GM15510 (cell line): Measurements from ENCODE around the gene USP9X.

ENCODE experiments used
- POLR2A ChIP-seq: IDR thresholded peaks from 3 replicates; pipeline ENCODE4 v1.6.1; 2011; ENCODE audit warnings: borderline replicate concordance; ENCODE audit not compliant: insufficient read length; ENCODE audit errors: extremely low read depth

USP9X gene

GRCh38 chrX:41224605-41225004 lies 139.4 kb downstream of the USP9X start:
- TF ChIP-seq POLR2A: no peak

DNA sequence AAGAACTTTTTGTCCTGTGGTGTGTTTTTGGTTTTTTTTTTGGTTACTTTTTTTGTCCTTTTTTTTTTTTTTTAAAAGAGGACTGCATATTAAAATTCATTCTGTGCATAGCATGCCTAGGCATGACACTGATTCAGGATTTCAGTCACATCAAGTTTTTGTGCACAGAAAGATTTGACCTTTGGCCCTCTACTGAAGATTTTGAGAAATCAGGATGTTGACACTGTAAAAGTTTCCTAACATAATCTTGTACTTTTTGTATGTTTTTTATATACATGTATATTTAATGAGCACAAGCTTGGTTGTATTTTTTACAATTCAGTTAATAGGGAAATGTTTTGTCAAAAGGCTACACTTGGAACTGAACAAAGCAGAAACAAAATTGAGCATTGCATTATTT lies 148.7 kb downstream of the USP9X start:
- no peak for TF ChIP-seq POLR2A

DNA sequence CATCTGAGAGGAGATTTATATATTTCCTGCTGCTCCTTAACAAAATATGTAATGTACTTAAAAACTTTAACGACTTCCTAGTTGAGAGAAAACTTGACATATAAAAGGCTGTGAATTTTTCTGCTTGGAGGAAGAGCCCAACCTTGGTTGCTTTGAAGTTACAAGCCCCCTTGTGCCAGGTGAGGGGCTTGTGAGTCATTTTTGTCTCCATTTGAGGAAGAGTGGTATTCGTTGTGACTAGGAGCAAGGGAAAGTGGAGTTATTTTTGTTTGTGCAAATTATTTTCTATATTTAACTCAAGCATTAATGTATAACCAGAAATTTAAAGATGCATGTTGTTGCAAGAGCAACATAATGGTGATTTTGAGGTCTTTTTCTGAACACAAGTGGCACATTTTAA lies 149.7 kb downstream of the USP9X start:
- TF ChIP-seq POLR2A: no peak

DNA sequence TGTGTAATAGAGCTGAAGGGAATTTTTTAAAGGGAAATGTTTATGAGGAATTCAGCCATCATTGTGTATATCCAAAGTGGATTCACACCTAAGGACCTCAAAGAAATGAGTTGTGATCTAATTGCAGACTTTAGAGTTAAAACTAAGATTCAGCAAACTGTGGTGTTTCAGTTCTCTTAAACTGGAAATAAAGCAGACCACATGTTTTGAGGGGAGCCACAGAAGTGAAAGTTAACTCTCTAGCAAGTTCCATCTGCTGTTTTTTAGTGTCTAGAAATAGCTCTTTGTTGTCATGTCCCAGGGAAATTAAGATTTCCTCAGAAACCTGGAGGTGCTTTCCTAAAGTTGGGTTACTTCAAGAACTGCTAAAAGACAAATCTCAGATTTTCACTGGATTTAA lies 151.4 kb downstream of the USP9X start:
- no peak for TF ChIP-seq POLR2A

- TF ChIP-seq POLR2A: no peak
Observed at GRCh38 chrX:41240509-41240908, 155.3 kb downstream of the USP9X start.

DNA sequence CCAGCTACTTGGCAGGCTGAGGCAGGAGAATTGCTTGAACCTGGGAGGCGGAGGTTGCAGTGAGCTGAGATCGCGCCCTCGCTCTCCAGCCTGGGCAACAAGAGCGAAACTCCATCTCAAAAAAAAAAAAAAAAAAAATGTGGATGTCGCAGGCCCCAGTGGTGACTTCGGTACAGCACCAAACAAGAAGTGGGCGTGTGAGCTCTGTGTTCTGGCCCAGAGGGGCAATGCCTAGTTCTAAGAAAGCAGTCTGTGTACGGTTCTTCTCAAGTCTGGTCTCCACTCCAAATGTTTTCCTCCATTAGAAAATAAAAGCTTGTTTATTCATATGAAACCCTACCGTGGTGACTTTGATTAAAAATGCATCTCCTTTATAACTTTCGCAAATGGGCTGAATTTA lies 156.7 kb downstream of the USP9X start:
- no peak for TF ChIP-seq POLR2A

DNA sequence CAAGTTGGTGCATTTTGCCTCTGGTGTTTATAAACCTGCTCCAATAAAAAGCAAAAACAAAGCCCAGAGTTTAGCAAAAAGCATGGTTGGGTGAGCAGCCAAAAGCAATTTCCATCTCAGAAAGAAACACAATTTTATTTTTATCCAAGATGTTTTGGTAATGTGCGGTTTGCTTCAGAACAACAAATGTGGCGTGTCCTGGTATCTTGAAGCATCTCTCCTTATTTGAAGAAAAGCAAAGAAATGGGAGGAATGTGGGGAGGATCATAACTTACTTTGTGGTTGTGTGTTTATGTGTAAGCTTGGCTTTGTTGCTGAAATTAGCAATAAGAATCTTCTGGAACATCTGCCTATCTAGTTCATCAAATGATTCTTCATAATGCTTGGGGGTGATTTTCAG lies 160.4 kb downstream of the USP9X start:
- no peak for TF ChIP-seq POLR2A

DNA sequence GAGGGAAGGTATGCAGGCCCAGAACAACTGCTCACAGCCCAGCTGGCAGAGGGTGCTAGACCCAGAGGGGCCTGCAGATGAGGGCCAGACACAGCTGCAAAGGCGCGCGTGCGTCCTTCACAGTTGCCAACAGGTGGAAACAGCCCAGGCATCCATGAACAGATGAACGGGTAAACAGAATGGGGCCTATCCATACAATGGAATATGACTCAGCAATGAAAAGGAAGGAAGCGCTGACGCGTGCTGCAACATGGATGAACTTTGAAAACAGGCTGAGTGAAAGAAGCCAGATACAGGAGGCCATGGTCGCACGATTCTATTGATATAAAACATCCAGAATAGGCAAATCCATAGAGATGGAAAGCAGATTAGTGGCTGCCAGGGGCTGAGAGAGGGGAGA lies 165.6 kb downstream of the USP9X start:
- TF ChIP-seq POLR2A: no peak

DNA sequence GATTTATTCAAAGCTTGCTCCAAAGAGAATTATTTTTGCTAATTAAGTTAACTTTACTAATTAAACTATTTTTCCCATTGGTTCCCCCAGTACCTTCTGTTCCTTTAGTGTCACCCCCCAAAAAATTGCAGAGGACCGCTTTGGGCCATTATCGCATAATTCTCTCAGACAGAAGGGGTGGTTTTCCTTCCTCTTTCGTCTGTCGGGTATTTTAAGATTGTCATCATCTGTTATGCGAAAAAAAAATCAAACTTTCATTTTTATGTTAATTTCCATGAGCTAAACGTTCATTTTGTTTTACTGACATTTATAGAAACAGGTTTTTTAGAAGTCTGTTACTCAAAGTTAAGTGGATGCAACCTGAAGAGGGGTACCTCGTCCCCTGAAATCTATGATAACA lies 172.6 kb downstream of the USP9X start:
- no peak for TF ChIP-seq POLR2A

DNA sequence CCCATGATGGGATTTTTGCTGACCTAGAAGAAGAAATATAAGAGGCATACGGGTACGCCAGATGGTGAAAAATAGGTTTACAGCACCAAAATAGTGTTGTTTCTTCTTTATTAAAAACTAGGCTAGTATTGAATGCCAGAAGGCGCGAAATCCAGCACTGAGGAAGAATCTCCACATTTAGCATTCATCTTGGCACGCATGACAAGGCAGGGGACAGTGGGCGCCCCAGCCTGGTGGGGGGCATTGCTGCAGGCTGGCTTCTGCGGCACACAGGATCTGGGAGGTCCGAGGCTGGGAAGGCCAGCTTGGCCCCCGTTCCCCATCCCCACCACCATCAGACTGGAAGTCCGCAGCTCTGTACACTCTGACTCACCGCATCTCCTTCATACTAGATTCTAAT lies 173.0 kb downstream of the USP9X start:
- TF ChIP-seq POLR2A: no peak

- TF ChIP-seq POLR2A: no peak
Observed at GRCh38 chrX:41258871-41259270, 173.6 kb downstream of the USP9X start.

DNA sequence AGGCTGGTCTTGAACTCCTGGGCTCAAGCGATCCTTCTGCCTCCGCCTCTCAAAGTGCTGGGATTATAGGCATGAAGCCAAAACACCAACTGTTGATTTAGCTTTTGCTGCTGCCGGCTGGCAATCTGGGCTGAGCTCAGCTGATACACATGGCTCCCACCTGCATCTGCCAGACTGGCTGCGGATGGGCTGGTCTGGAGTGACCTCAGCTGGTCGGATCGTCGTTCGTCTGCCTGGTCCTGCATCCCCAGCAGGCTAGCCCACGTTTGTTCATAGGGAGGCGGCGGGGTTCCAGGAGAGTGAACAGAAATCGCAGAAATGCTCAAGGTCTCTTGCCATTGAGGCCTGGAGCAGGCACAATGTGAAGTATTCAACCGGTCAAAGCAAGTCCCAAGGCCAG lies 174.3 kb downstream of the USP9X start:
- TF ChIP-seq POLR2A: no peak

DNA sequence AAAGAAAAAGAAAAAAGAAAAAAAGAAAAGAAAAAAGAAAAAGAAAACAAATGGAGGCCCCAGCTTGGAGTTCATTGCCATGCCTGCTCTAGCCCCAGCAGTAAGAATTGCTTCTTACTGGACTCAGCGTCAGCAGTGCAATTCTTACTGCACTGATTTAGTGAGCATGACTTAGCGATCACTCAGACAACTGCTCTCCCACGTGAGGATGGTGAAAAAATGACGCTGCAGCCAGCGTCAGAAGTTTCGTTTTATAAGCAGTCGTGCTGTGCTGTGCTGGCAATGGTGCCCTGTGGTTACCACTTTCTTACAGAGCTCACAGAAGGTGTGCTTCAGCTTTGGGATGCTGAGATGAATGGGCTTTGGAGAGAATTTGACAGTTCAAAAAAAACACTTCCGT lies 180.4 kb downstream of the USP9X start:
- TF ChIP-seq POLR2A: no peak

GRCh38 chrX:41273638-41274037 lies 188.4 kb downstream of the USP9X start:
- TF ChIP-seq POLR2A: no peak

DNA sequence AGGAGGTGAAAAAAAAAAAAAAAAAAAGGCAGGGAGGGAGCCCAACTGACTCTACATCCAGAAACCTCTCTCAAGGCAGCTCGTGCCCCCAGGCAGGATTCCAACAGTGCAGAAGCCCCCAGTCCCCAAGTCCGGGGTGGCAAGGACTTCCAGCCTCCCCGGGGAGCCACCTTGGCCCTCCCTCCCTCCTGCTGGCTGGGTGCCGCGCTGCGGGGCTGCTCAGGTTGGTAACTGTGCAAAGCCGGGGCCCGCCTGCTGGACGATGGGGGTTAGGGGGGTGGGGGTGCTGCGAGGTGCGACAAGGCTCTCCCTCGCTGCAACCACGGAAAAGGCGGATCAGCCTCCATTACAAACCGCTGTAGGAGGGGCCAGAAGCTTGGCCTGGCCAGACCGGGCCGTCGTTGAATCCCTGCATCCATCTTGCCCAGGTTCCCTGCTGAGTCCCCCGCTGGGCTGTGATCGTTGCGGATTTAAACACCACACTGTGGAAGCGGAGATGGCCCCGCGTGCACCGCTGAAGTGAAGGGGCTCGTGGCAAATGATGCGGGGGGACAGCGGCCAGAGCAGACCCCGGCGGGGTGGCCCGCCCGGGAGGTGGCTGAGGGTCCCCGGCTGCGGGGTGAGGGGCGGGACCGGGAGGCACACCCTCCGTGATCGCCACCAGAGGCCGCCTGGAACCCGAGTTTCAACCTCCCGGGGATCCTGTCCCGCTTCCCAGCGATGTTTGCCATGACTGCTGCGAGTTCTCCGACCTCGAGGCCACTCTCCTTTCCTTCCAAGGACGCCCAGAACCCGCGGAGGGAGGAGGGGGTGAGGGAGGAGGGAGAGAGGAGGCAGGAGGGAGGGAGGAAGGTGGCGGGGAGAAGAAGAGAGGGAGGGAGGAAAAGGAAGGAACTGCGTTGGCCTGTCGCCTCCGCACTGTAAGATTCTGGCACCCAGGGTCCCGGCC lies 190.7 kb downstream of the USP9X start:
- peak; percentile 12 for TF ChIP-seq POLR2A
